BLaER1 (cell line): ENCODE data around the gene CXCL1.

Source experiments
- H3K27ac ChIP-seq: shearing (Covaris generic); formaldehyde crosslinking; 2 replicates; pipeline ENCODE4 v1.8.1; 2022
- H3K27me3 ChIP-seq: shearing (Covaris generic); formaldehyde crosslinking; 2 replicates; pipeline ENCODE4 v1.8.1; 2022
- H3K36me3 ChIP-seq: shearing (Covaris generic); formaldehyde crosslinking; 2 replicates; pipeline ENCODE4 v1.8.1; 2022
- H3K4me1 ChIP-seq: shearing (Covaris generic); formaldehyde crosslinking; 2 replicates; pipeline ENCODE4 v1.8.1; 2022
- H3K4me2 ChIP-seq: shearing (Covaris generic); formaldehyde crosslinking; 2 replicates; pipeline ENCODE4 v1.8.1; 2022
- H3K4me3 ChIP-seq: shearing (Covaris generic); formaldehyde crosslinking; 2 replicates; pipeline ENCODE4 v1.8.1; 2022
- H3K9ac ChIP-seq: shearing (Covaris generic); formaldehyde crosslinking; 2 replicates; pipeline ENCODE4 v1.8.1; 2022
- H3K9me3 ChIP-seq: shearing (Covaris generic); formaldehyde crosslinking; 2 replicates; pipeline ENCODE4 v1.8.1; 2022
- H4K20me1 ChIP-seq: shearing (Covaris generic); formaldehyde crosslinking; 2 replicates; pipeline ENCODE4 v1.8.1; 2022
- Cebpa-rat ChIP-seq: shearing (Covaris generic); IDR thresholded peaks from 2 replicates; pipeline ENCODE4 v1.8.1; 2022

The CXCL1 gene

DNA sequence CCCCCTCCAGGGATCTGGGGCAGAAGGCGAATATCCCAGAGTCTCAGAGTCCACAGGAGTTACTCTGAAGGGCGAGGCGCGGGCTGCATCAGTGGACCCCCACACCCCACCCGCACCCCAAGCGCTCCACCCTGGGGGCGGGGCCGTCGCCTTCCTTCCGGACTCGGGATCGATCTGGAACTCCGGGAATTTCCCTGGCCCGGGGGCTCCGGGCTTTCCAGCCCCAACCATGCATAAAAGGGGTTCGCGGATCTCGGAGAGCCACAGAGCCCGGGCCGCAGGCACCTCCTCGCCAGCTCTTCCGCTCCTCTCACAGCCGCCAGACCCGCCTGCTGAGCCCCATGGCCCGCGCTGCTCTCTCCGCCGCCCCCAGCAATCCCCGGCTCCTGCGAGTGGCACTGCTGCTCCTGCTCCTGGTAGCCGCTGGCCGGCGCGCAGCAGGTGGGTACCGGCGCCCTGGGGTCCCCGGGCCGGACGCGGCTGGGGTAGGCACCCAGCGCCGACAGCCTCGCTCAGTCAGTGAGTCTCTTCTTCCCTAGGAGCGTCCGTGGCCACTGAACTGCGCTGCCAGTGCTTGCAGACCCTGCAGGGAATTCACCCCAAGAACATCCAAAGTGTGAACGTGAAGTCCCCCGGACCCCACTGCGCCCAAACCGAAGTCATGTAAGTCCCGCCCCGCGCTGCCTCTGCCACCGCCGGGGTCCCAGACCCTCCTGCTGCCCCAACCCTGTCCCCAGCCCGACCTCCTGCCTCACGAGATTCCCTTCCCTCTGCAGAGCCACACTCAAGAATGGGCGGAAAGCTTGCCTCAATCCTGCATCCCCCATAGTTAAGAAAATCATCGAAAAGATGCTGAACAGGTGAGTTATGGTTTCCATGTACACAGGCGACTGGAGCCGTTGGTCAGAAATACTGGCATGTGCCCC, at the start of gene CXCL1:
Gene CXCL1, plus strand, starts transcription at position 264 of the 926 bp plus-strand sequence. Its CDS starts 78 bp downstream, at position 342.
- Histone ChIP-seq H3K9me3 (peaks cover 4% of the 10 kb centered on the region), H3K27ac (no peak within 1 kb of the TSS), H3K36me3 (no peaks in the 10 kb centered on the region), H3K4me1 (no peaks in the 10 kb centered on the region), H3K9ac (no peak within 1 kb of the TSS), H4K20me1 (no peaks in the 10 kb centered on the region), H3K4me3 (no peak within 1 kb of the TSS), H3K4me2 (no peak within 1 kb of the TSS), H3K27me3 (no peaks in the 10 kb centered on the region)
- TF ChIP-seq Cebpa-rat: no peak

- no peaks in the 10 kb centered on the region for H3K4me1 ChIP-seq
- H3K9me3 ChIP-seq: no peaks in the 10 kb centered on the region
These were observed 47.9 kb upstream of the CXCL1 start for GRCh38 chr4:73821325-73821724.

DNA sequence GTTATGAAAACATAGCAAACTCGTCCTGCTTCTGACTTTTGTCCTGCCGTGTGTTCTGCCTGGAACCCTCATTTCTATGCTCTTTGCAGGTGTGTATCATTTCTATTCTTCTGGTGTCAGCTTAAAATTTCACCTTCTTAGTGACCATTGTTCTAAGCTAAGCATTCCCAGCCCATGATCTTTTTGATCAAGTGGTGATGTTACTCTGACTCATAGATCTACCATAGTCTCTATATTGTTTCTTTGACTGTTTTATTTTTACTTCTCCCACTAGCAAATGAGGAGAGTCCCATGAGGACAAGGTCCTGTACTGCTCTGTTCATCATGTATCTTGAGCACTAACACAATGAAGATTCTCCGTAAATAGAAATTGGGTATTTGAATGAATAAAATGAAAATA, 46.8 kb upstream of the CXCL1 start:
- Histone ChIP-seq H3K27ac (no peak overlapping the region), H3K27me3 (no peaks in the 10 kb centered on the region), H3K4me3 (no peak overlapping the region), H3K4me2 (no peak overlapping the region), H3K9me3 (peaks cover 4% of the 10 kb centered on the region), H3K4me1 (no peaks in the 10 kb centered on the region), H3K36me3 (no peaks in the 10 kb centered on the region), H4K20me1 (no peaks in the 10 kb centered on the region), H3K9ac (no peak overlapping the region)
- TF ChIP-seq Cebpa-rat: no peak

More at GRCh38 chr4:73821325-73821724, 47.9 kb upstream of the CXCL1 start:
- no peak overlapping the region for H3K27ac ChIP-seq
- no peaks in the 10 kb centered on the region for H3K27me3 ChIP-seq
- H4K20me1 ChIP-seq: no peaks in the 10 kb centered on the region
- no peak overlapping the region for H3K9ac ChIP-seq
- TF ChIP-seq Cebpa-rat: no peak
- no peak overlapping the region for H3K4me2 ChIP-seq
- H3K36me3 ChIP-seq: no peaks in the 10 kb centered on the region
- no peak overlapping the region for H3K4me3 ChIP-seq

DNA sequence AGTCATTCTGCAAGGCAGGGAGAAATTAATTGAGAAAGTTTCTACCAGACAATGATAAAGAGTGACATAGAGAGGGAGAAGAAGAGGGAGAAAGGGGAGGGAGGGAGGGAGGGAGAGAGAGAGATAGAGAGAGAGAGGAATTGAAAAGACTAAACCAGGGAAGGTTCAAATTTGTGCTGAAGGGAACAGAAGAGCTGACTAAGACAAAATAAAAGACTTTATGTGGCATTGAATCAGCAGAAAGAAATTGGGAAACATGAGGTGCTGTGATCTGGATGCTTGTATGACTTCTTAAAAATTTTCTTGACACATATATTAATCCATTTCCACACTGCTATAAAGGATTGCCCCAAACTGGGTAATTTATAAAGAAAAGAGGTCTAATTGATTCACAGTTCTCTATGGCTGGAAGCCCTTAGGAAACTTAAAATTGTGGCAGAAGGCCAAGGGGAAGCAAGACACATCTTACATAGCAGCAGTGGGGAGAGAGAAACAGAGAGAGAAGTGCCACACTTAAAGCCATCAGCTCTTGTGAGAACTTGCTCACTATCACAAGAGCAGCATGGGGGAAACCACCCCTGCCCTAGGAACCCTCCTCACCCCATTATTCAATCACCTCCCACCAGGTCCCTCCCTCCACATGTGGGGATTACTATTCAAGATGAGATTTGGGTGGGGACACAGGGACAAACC, 46.2 kb upstream of the CXCL1 start:
- no peak overlapping the region for H3K27ac ChIP-seq
- H4K20me1 ChIP-seq: no peaks in the 10 kb centered on the region
- H3K9me3 ChIP-seq: peaks cover 9% of the 10 kb centered on the region
- no peak overlapping the region for H3K4me2 ChIP-seq
- no peaks in the 10 kb centered on the region for H3K27me3 ChIP-seq
- no peak overlapping the region for H3K9ac ChIP-seq
- TF ChIP-seq Cebpa-rat: no peak
- no peak overlapping the region for H3K4me3 ChIP-seq
- no peaks in the 10 kb centered on the region for H3K4me1 ChIP-seq
- H3K36me3 ChIP-seq: no peaks in the 10 kb centered on the region

DNA sequence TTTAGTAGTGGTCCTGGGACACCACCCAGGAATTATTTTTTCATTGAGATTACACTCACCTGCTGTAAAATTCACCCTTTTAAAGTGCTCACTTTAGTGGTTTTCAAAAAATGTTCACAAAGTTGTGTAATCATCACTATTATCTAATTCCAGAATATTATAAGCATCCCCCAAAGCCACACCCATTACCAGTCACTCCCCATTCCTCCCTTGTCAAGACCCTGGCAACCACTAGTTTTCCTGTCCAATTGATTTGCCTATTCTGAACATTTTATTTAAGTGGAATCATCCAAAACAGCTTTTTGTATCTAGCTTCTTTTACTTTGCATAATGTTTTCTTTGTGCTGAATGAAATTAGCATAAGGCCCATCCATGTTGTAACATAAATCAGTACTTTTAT, 45.4 kb upstream of the CXCL1 start:
- no peak for TF ChIP-seq Cebpa-rat
- no peaks in the 10 kb centered on the region for H3K4me1 ChIP-seq
- no peak overlapping the region for H3K4me3 ChIP-seq
- H3K4me2 ChIP-seq: no peak overlapping the region
- no peak overlapping the region for H3K27ac ChIP-seq
- H4K20me1 ChIP-seq: no peaks in the 10 kb centered on the region
- H3K9me3 ChIP-seq: peaks cover 11% of the 10 kb centered on the region
- H3K36me3 ChIP-seq: no peaks in the 10 kb centered on the region
- no peaks in the 10 kb centered on the region for H3K27me3 ChIP-seq
- H3K9ac ChIP-seq: no peak overlapping the region

- no peak overlapping the region for H3K27ac ChIP-seq
- no peaks in the 10 kb centered on the region for H3K36me3 ChIP-seq
- no peak overlapping the region for H3K4me3 ChIP-seq
- no peak for TF ChIP-seq Cebpa-rat
- H4K20me1 ChIP-seq: no peaks in the 10 kb centered on the region
- no peaks in the 10 kb centered on the region for H3K4me1 ChIP-seq
- H3K9me3 ChIP-seq: peaks cover 11% of the 10 kb centered on the region
- no peak overlapping the region for H3K4me2 ChIP-seq
- H3K9ac ChIP-seq: no peak overlapping the region
- no peaks in the 10 kb centered on the region for H3K27me3 ChIP-seq
These were observed 40.2 kb upstream of the CXCL1 start for GRCh38 chr4:73828956-73829355.

DNA sequence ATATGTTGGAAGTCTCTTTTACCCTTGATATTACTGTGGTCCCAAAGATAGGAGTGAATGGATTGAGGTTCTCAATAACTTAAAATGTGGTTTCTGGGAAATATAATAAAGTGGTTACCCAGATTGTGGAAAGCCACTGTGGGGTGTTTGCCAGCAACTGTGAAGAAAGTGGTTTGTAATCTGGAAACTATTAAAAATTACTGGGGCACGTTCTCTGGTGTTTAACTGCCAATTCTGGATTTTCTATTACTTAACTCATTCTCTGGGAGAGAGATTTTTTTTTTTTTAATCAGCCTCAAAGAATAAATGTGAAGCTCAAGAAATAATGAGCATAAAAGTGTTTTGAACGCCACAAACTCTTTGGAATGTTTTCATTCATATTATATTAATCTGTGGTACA, 37.6 kb upstream of the CXCL1 start:
- no peak overlapping the region for H3K4me2 ChIP-seq
- H3K4me1 ChIP-seq: no peaks in the 10 kb centered on the region
- no peak overlapping the region for H3K9ac ChIP-seq
- peaks cover 12% of the 10 kb centered on the region for H3K9me3 ChIP-seq
- no peak overlapping the region for H3K27ac ChIP-seq
- H3K4me3 ChIP-seq: no peak overlapping the region
- no peaks in the 10 kb centered on the region for H4K20me1 ChIP-seq
- H3K36me3 ChIP-seq: no peaks in the 10 kb centered on the region
- H3K27me3 ChIP-seq: no peaks in the 10 kb centered on the region
- no peak for TF ChIP-seq Cebpa-rat

GRCh38 chr4:73832651-73833237, 36.4 kb upstream of the CXCL1 start:
- Histone ChIP-seq H3K27me3 (no peaks in the 10 kb centered on the region), H3K9ac (no peak overlapping the region), H4K20me1 (no peaks in the 10 kb centered on the region), H3K36me3 (no peaks in the 10 kb centered on the region), H3K4me3 (no peak overlapping the region), H3K9me3 (peaks cover 7% of the 10 kb centered on the region), H3K4me2 (no peak overlapping the region), H3K4me1 (no peaks in the 10 kb centered on the region), H3K27ac (no peak overlapping the region)
- no peak for TF ChIP-seq Cebpa-rat

DNA sequence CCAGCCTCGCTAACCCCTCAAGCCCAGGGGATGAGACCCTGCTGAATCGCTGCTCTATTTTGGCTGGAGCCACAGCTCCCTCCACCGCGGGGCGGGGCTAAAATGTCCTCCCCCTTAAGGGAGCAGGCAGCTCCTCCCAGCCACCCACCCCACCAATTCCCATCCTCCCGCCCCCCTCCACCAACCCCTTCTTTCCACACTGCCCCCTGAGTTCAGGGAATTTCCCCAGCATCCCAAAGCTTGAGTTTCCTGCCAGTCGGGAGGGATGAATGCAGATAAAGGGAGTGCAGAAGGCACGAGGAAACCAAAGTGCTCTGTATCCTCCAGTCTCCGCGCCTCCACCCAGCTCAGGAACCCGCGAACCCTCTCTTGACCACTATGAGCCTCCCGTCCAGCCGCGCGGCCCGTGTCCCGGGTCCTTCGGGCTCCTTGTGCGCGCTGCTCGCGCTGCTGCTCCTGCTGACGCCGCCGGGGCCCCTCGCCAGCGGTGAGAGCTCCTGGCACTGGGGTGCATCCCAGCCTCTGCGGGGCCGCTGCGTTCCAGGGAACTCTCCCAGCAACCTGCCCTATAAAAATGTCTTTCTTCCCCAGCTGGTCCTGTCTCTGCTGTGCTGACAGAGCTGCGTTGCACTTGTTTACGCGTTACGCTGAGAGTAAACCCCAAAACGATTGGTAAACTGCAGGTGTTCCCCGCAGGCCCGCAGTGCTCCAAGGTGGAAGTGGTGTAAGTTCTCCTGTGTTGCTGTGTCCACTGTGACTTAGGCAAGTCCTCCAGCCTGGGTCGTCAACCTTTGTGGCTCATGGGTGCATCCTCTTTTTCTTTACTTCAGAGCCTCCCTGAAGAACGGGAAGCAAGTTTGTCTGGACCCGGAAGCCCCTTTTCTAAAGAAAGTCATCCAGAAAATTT, 32.6 kb upstream of the CXCL1 start, which contains the start of gene CXCL6:
Gene CXCL6, plus strand, starts transcription at position 306 of the 907 bp plus-strand sequence. Its CDS starts 73 bp downstream, at position 379.
- no peaks in the 10 kb centered on the region for H3K4me1 ChIP-seq
- H3K27ac ChIP-seq: no peak within 1 kb of the TSS
- H3K9me3 ChIP-seq: 0 out of 2 replicates have a peak, but pooled peaks cover 3% of the 10 kb centered on the region
- H3K9ac ChIP-seq: no peak within 1 kb of the TSS
- no peaks in the 10 kb centered on the region for H4K20me1 ChIP-seq
- H3K4me3 ChIP-seq: no peak within 1 kb of the TSS
- no peaks in the 10 kb centered on the region for H3K36me3 ChIP-seq
- no peak for TF ChIP-seq Cebpa-rat
- H3K27me3 ChIP-seq: no peaks in the 10 kb centered on the region
- H3K4me2 ChIP-seq: no peak within 1 kb of the TSS
